ENCODE data around the gene ARL17B.
"Not testable (repeated sequence)": the region's sequence is repeated elsewhere in the genome, so short reads cannot be mapped to it uniquely, and the experiment has no call there.

Gene ARL17B

GRCh38 chr17:46252804-46253203 lies 108.8 kb downstream of the ARL17B start:
- not testable (repeated sequence) for DNase-seq (ENCODE audit: low spot score)

DNA sequence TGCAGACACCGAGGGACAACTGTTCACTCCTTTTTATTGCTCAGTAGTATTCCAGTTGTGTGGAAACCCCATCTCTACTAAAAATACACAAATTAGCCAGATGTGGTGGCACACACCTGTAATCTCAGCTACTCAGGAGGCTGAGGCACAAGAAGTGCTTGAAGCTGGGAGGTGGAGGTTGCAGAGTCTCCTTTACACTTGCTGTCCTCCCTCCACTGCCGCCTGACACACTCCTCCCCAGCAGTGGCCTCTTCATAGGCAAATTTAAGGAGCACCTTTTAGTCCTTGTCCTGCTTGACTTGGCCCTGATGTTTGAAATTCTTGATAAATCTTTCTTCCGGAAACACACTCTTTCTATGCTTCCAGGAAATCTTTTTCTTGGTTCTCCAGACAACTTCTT lies 112.4 kb downstream of the ARL17B start:
- DNase-seq (ENCODE audit: low spot score) = not testable (repeated sequence)

- DNase-seq (ENCODE audit: low spot score) = not testable (repeated sequence)
These were observed 116.4 kb downstream of the ARL17B start for GRCh38 chr17:46244949-46245768.

GRCh38 chr17:46244339-46244913 lies 117.1 kb downstream of the ARL17B start:
- DNase-seq (ENCODE audit: low spot score) = not testable (repeated sequence)

- DNase-seq (ENCODE audit: low spot score) = not testable (repeated sequence)
These were observed 117.6 kb downstream of the ARL17B start for GRCh38 chr17:46243928-46244327.

DNA sequence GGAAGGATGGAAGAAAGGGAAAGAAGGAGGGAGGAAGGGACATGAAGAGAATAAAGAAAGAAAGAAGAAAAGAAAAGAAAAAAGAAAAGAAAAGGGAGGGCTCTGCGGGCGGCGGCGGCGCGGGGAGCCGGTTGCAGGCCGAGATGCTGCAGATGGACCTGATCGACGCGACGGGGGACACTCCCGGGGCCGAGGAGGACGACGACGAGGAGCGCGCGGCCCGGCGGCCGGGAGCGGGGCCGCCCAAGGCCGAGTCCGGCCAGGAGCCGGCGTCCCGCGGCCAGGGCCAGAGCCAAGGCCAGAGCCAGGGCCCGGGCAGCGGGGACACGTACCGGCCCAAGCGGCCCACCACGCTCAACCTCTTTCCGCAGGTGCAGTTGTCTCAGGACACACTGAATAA lies 118.1 kb downstream of the ARL17B start:
- not testable (repeated sequence) for DNase-seq (ENCODE audit: low spot score)

DNA sequence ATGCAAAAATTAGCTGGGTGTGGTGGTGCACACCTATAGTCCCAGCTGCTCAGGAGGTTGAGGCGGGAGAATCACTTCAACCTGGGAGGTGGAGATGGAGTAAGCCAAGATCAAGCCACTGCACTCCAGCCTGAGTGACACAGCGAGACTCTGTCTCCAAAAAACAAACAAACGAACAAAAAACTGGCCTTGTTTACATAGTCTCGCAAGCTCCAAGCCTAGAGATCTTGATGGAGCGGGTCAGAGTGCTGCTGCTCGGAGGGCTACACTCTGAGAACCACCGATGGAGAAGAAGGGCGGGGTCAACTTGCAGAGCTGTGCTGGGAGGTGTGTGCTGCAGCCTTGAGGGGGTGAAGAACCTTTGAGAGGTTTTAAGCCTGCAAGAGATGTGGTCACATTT lies 130.2 kb downstream of the ARL17B start:
- DNase-seq (ENCODE audit: low spot score) = not testable (repeated sequence)

GRCh38 chr17:46225274-46225794 lies 136.2 kb downstream of the ARL17B start:
- DNase-seq (ENCODE audit: low spot score) = peak; percentile 97

DNA sequence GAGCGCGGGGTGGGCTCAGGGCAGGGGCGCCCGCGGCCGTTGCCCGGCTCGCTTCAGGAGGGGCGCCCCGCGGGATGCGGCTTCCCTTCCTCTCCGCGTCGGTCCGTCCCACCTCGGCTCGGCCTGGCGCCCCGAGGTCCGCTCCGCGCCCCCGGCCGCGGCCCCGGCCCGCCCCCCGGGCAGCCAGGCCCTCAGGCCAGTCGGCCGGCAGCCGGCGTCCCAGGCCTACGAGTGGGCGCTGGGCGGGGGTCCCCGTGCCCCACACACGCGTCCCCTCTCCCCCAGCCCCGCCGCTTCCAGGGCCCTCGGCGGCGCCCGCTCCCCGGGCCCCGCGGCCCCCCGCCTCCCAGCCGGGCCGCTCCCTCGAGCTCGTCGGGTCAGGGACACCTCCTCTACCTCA lies 136.7 kb downstream of the ARL17B start:
- DNase-seq (ENCODE audit: low spot score) = not testable (repeated sequence)

Small RNA genes within 50 kb of the gene (small RNA-seq; reads per million reads assigned to genes)
- 0 reads per million in 2 experiments for gene RN7SL656P
